ENCODE measurements around the gene GRIK3. TPM values are rescaled to one million over a fixed set of nuclear protein-coding genes. Genes with fewer than 3 reads are reported as not detected.

Gene GRIK3
- polyA plus RNA-seq, 1 donor (not counting 4 experiments of a cell fraction or from before 2014, with no cell fraction given) = not detected

DNA sequence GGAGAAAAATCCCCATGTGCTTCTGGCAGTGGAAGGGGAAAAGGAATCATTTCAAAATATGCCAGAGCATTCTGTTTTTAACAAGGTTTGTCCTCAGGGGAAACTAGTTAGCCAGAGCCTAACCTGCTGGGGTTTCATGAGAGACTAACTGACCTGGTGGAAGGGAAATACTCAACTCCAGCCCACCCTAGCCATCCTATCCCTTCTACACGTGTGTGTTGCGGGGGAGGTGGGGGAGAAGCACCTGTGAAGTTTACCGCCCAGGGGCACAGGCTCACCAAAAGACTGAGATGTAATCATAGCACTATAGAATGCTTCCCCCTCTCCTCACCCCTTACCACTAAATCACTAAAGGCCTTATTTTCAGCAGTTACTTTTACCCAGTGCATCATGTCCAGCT, 139.5 kb downstream of the GRIK3 start:
- Histone ChIP-seq H3K9me1 (ENCODE audit: control insufficient read depth, extremely low read depth, insufficient read depth, low read length) (no peaks in the 10 kb centered on the region), H3K36me3 (ENCODE audit: control insufficient read depth in 2 of 2, extremely low read depth in 1 of 2, insufficient read depth in 2 of 2, low read length in 2 of 2) (no peaks in the 10 kb centered on the region), H3K4me1 (ENCODE audit: control insufficient read depth, extremely low read depth, insufficient read depth, low read length) (no peaks in the 10 kb centered on the region), H3K27me3 (ENCODE audit: control insufficient read depth, extremely low read depth, insufficient read depth, low read length) (no peaks in the 10 kb centered on the region), H3K4me3 (ENCODE audit: control insufficient read depth in 2 of 3, extremely low read depth in 1 of 3, insufficient read depth in 2 of 3, low read depth in 1 of 3, low read length in 3 of 3) (no peak overlapping the region), H3K79me2 (ENCODE audit: control insufficient read depth, insufficient read depth, low read length) (no peaks in the 10 kb centered on the region), H3K9ac (ENCODE audit: control insufficient read depth, extremely low read depth, insufficient read depth, low read length) (no peak overlapping the region), H3K27ac (ENCODE audit: control insufficient read depth, insufficient read depth, low read length) (no peak overlapping the region), H3K4me2 (ENCODE audit: control insufficient read depth, extremely low read depth, insufficient read depth, low read depth, low read length) (no peak overlapping the region), H4K20me1 (ENCODE audit: control insufficient read depth, extremely low read depth, insufficient read depth, low read length) (no peaks in the 10 kb centered on the region), H2AFZ (ENCODE audit: control insufficient read depth, low read length) (no peak overlapping the region), H3K9me3 (ENCODE audit: control insufficient read depth, low read depth, low read length) (no peaks in the 10 kb centered on the region)
- FAIRE-seq (no peak), DNase-seq (ENCODE audit: low read depth, low spot score) (no peak)
- dilution Hi-C loops (cut with MboI; ENCODE audit: extremely low pct_ligation_motif_present, low sequenced_read_pairs) = no loop called here
- TF ChIP-seq EZH2 (IDR thresholded peaks at IDR 0.05; ENCODE audit: low read length) = no peak
- TF ChIP-seq, protein P1, sequence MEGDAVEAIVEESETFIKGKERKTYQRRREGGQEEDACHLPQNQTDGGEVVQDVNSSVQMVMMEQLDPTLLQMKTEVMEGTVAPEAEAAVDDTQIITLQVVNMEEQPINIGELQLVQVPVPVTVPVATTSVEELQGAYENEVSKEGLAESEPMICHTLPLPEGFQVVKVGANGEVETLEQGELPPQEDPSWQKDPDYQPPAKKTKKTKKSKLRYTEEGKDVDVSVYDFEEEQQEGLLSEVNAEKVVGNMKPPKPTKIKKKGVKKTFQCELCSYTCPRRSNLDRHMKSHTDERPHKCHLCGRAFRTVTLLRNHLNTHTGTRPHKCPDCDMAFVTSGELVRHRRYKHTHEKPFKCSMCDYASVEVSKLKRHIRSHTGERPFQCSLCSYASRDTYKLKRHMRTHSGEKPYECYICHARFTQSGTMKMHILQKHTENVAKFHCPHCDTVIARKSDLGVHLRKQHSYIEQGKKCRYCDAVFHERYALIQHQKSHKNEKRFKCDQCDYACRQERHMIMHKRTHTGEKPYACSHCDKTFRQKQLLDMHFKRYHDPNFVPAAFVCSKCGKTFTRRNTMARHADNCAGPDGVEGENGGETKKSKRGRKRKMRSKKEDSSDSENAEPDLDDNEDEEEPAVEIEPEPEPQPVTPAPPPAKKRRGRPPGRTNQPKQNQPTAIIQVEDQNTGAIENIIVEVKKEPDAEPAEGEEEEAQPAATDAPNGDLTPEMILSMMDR (optimal IDR thresholded peaks at IDR 0.05 in 1 of 3, IDR thresholded peaks at IDR 0.05 in 1 of 3, conservative IDR thresholded peaks at IDR 0.05 in 1 of 3; ENCODE audit: extremely low read depth in 1 of 3, insufficient read depth in 2 of 3, low read length in 3 of 3) = no peak

DNA sequence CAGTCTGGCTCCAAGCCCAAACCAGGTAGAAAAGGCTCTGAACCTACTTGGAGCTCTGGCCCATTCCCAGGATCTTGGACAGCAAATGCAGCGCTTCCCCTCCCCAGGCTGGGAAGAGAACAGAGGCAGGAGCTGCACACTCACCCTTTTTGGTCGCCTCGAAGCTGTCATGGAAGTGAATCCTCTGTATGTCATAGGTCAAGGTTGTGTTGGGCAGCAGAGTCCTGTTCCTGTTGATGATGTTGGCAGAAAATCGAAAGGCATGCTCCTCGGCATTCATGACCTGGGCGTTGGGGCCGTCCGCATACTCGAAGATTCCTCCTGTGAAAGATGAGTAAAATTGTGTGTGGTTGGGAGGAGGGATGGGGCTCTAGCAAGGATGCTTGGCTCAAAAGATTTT, 143.5 kb downstream of the GRIK3 start:
- dilution Hi-C loops (cut with MboI; ENCODE audit: extremely low pct_ligation_motif_present, low sequenced_read_pairs) = no loop called here
- no peaks in the 10 kb centered on the region for H3K27me3 ChIP-seq (ENCODE audit: control insufficient read depth, extremely low read depth, insufficient read depth, low read length)
- FAIRE-seq = no peak

More for the DNA sequence above, 143.5 kb downstream of the GRIK3 start:
- Histone ChIP-seq H3K79me2 (ENCODE audit: control insufficient read depth, insufficient read depth, low read length) (no peaks in the 10 kb centered on the region), H3K36me3 (ENCODE audit: control insufficient read depth in 2 of 2, extremely low read depth in 1 of 2, insufficient read depth in 2 of 2, low read length in 2 of 2) (no peaks in the 10 kb centered on the region), H3K4me3 (ENCODE audit: control insufficient read depth in 2 of 3, extremely low read depth in 1 of 3, insufficient read depth in 2 of 3, low read depth in 1 of 3, low read length in 3 of 3) (no peak overlapping the region), H4K20me1 (ENCODE audit: control insufficient read depth, extremely low read depth, insufficient read depth, low read length) (no peaks in the 10 kb centered on the region), H3K9me3 (ENCODE audit: control insufficient read depth, low read depth, low read length) (no peaks in the 10 kb centered on the region), H3K9ac (ENCODE audit: control insufficient read depth, extremely low read depth, insufficient read depth, low read length) (no peak overlapping the region), H2AFZ (ENCODE audit: control insufficient read depth, low read length) (no peak overlapping the region), H3K4me1 (ENCODE audit: control insufficient read depth, extremely low read depth, insufficient read depth, low read length) (no peaks in the 10 kb centered on the region), H3K9me1 (ENCODE audit: control insufficient read depth, extremely low read depth, insufficient read depth, low read length) (no peaks in the 10 kb centered on the region), H3K4me2 (ENCODE audit: control insufficient read depth, extremely low read depth, insufficient read depth, low read depth, low read length) (no peak overlapping the region), H3K27ac (ENCODE audit: control insufficient read depth, insufficient read depth, low read length) (no peak overlapping the region)
- DNase-seq (ENCODE audit: low read depth, low spot score) = no peak
- TF ChIP-seq, protein P1 (optimal IDR thresholded peaks at IDR 0.05 in 1 of 3, IDR thresholded peaks at IDR 0.05 in 1 of 3, conservative IDR thresholded peaks at IDR 0.05 in 1 of 3; ENCODE audit: extremely low read depth in 1 of 3, insufficient read depth in 2 of 3, low read length in 3 of 3) = no peak
- no peak for TF ChIP-seq EZH2 (IDR thresholded peaks at IDR 0.05; ENCODE audit: low read length)
